Astrocyte (in vitro differentiated cells and primary cell): ENCODE measurements around the gene SLC4A1.

Experiments
- CTCF ChIP-seq: IDR thresholded peaks from 2 replicates; pipeline ENCODE4 v1.5.1; 2011; ENCODE audit warnings: low read depth, mild to moderate bottlenecking, inconsistent platforms, low read length, moderate library complexity; ENCODE audit not compliant: insufficient read depth
- EZH2 ChIP-seq: IDR thresholded peaks from 2 replicates; pipeline ENCODE4 v1.6.1; 2012; ENCODE audit warnings: mild to moderate bottlenecking, low read length, inconsistent platforms; ENCODE audit not compliant: insufficient read depth

- TF ChIP-seq CTCF (no peak), EZH2 (no peak)
Measured at GRCh38 chr17:44269535-44270240, 1.8 kb upstream of the SLC4A1 start.
